Measurements from ENCODE around the gene MMP17.
"Not testable (repeated sequence)": the region's sequence is repeated elsewhere in the genome, so short reads cannot be mapped to it uniquely, and the experiment has no call there.

The MMP17 gene

GRCh38 chr12:131867891-131868675, 39.9 kb downstream of the MMP17 start:
- no peak for DNase-seq (ENCODE audit: extremely low read depth, insufficient read length)
- H3K4me3 ChIP-seq (replicated peaks; ENCODE audit: low read depth, low read length), result no peak overlapping the region
- no peak for TF ChIP-seq CTCF (IDR thresholded peaks at IDR 0.05; ENCODE audit: insufficient read depth, low read length, poor library complexity, severe bottlenecking)
- H3K36me3 ChIP-seq (ENCODE audit: control insufficient read depth, insufficient read depth, low read length), result no peaks in the 10 kb centered on the region
- H3K27me3 ChIP-seq (replicated peaks; ENCODE audit: control insufficient read depth, insufficient read depth, low read length), result no peaks in the 10 kb centered on the region

- H3K36me3 ChIP-seq (ENCODE audit: control insufficient read depth, insufficient read depth, low read length), result no peaks in the 10 kb centered on the region
- no peaks in the 10 kb centered on the region for H3K27me3 ChIP-seq (replicated peaks; ENCODE audit: control insufficient read depth, insufficient read depth, low read length)
- TF ChIP-seq CTCF (IDR thresholded peaks at IDR 0.05; ENCODE audit: insufficient read depth, low read length, poor library complexity, severe bottlenecking), result no peak
- H3K4me3 ChIP-seq (replicated peaks; ENCODE audit: low read depth, low read length), result no peak overlapping the region
- no peak for DNase-seq (ENCODE audit: extremely low read depth, insufficient read length)
Observed at GRCh38 chr12:131869871-131870418, 41.8 kb downstream of the MMP17 start.

GRCh38 chr12:131871677-131872076, 43.5 kb downstream of the MMP17 start:
- no peak for TF ChIP-seq CTCF (IDR thresholded peaks at IDR 0.05; ENCODE audit: insufficient read depth, low read length, poor library complexity, severe bottlenecking)
- no peaks in the 10 kb centered on the region for H3K36me3 ChIP-seq (ENCODE audit: control insufficient read depth, insufficient read depth, low read length)
- no peaks in the 10 kb centered on the region for H3K27me3 ChIP-seq (replicated peaks; ENCODE audit: control insufficient read depth, insufficient read depth, low read length)
- DNase-seq (ENCODE audit: extremely low read depth, insufficient read length), result no peak
- H3K4me3 ChIP-seq (replicated peaks; ENCODE audit: low read depth, low read length), result no peak overlapping the region

- H3K36me3 ChIP-seq (ENCODE audit: control insufficient read depth, insufficient read depth, low read length), result no peaks in the 10 kb centered on the region
- no peak for TF ChIP-seq CTCF (IDR thresholded peaks at IDR 0.05; ENCODE audit: insufficient read depth, low read length, poor library complexity, severe bottlenecking)
- no peaks in the 10 kb centered on the region for H3K27me3 ChIP-seq (replicated peaks; ENCODE audit: control insufficient read depth, insufficient read depth, low read length)
- no peak for DNase-seq (ENCODE audit: extremely low read depth, insufficient read length)
- H3K4me3 ChIP-seq (replicated peaks; ENCODE audit: low read depth, low read length), result no peak overlapping the region
Observed at GRCh38 chr12:131872154-131873051, 44.2 kb downstream of the MMP17 start.

GRCh38 chr12:131873293-131873692, 45.1 kb downstream of the MMP17 start:
- Histone ChIP-seq H3K4me3 (replicated peaks; ENCODE audit: low read depth, low read length) (no peak overlapping the region), H3K36me3 (ENCODE audit: control insufficient read depth, insufficient read depth, low read length) (no peaks in the 10 kb centered on the region), H3K27me3 (replicated peaks; ENCODE audit: control insufficient read depth, insufficient read depth, low read length) (no peaks in the 10 kb centered on the region)
- no peak for DNase-seq (ENCODE audit: extremely low read depth, insufficient read length)
- TF ChIP-seq CTCF (IDR thresholded peaks at IDR 0.05; ENCODE audit: insufficient read depth, low read length, poor library complexity, severe bottlenecking), result no peak

GRCh38 chr12:131874972-131875371, 46.8 kb downstream of the MMP17 start:
- not testable (repeated sequence) for H3K4me3 ChIP-seq (replicated peaks; ENCODE audit: low read depth, low read length); DNase-seq (ENCODE audit: extremely low read depth, insufficient read length); H3K27me3 ChIP-seq (replicated peaks; ENCODE audit: control insufficient read depth, insufficient read depth, low read length); H3K36me3 ChIP-seq (ENCODE audit: control insufficient read depth, insufficient read depth, low read length)

- H3K27me3 ChIP-seq (replicated peaks; ENCODE audit: control insufficient read depth, insufficient read depth, low read length); H3K4me3 ChIP-seq (replicated peaks; ENCODE audit: low read depth, low read length); H3K36me3 ChIP-seq (ENCODE audit: control insufficient read depth, insufficient read depth, low read length); DNase-seq (ENCODE audit: extremely low read depth, insufficient read length): not testable (repeated sequence)
Observed at GRCh38 chr12:131877216-131877615, 49.0 kb downstream of the MMP17 start.

- H3K27me3 ChIP-seq (replicated peaks; ENCODE audit: control insufficient read depth, insufficient read depth, low read length); H3K36me3 ChIP-seq (ENCODE audit: control insufficient read depth, insufficient read depth, low read length); H3K4me3 ChIP-seq (replicated peaks; ENCODE audit: low read depth, low read length); DNase-seq (ENCODE audit: extremely low read depth, insufficient read length): not testable (repeated sequence)
Observed at GRCh38 chr12:131878436-131878835, 50.2 kb downstream of the MMP17 start.
